NB4 (cell line): ENCODE measurements around the gene MRPL41.

ENCODE experiments used
- CTCF ChIP-seq: IDR thresholded peaks from one replicate; pipeline ENCODE4 v1.5.1; 2012; ENCODE audit warnings: low read depth, low read length
- MAX ChIP-seq: IDR thresholded peaks from 2 replicates; pipeline ENCODE4 v1.6.1; 2011; ENCODE audit warnings: low read depth, low read length
- POLR2A ChIP-seq: IDR thresholded peaks from 2 replicates; pipeline ENCODE4 v1.6.1; 2011; ENCODE audit warnings: mild to moderate bottlenecking; ENCODE audit not compliant: insufficient read length; ENCODE audit errors: extremely low read depth

- TF ChIP-seq CTCF, result no peak
- no peak for TF ChIP-seq POLR2A
- TF ChIP-seq MAX, result no peak
Measured at GRCh38 chr9:137543237-137543963, 8.3 kb upstream of the MRPL41 start.
